Activated naive CD8-positive, alpha-beta T cell (primary cell): Measurements from ENCODE around the gene COL27A1.

ENCODE experiments used
- H3K27ac Mint-ChIP-seq: one replicate; pipeline ENCODE4 v1.8.0; 2021; ENCODE audit warnings: mixed read lengths
- H3K27me3 Mint-ChIP-seq: one replicate; pipeline ENCODE4 v1.8.0; 2021; ENCODE audit warnings: mixed read lengths
- H3K36me3 Mint-ChIP-seq: one replicate; pipeline ENCODE4 v1.8.0; 2021; ENCODE audit warnings: mixed read lengths
- H3K4me1 Mint-ChIP-seq: one replicate; pipeline ENCODE4 v1.8.0; 2021; ENCODE audit warnings: low read depth, mixed read lengths
- H3K4me3 Mint-ChIP-seq: one replicate; pipeline ENCODE4 v1.8.0; 2021; ENCODE audit warnings: mild to moderate bottlenecking, mixed read lengths
- H3K9me3 Mint-ChIP-seq: one replicate; pipeline ENCODE4 v1.8.0; 2021; ENCODE audit warnings: low read depth, mixed read lengths

COL27A1 gene

GRCh38 chr9:114236391-114237138 lies 81.2 kb downstream of the COL27A1 start:
- Mint-ChIP-seq H3K9me3 (no peaks in the 10 kb centered on the region), H3K4me3 (no peak overlapping the region), H3K27me3 (peaks cover 2% of the 10 kb centered on the region), H3K36me3 (no peaks in the 10 kb centered on the region), H3K27ac (no peak overlapping the region), H3K4me1 (peaks cover 2% of the 10 kb centered on the region)

- H3K9me3 Mint-ChIP-seq = no peaks in the 10 kb centered on the region
- H3K27me3 Mint-ChIP-seq = peaks cover 2% of the 10 kb centered on the region
- no peak overlapping the region for H3K27ac Mint-ChIP-seq
- peaks cover 2% of the 10 kb centered on the region for H3K4me1 Mint-ChIP-seq
- H3K4me3 Mint-ChIP-seq = no peak overlapping the region
- H3K36me3 Mint-ChIP-seq = no peaks in the 10 kb centered on the region
Measured at GRCh38 chr9:114237247-114237646, 81.9 kb downstream of the COL27A1 start.

GRCh38 chr9:114237781-114238180 lies 82.4 kb downstream of the COL27A1 start:
- no peak overlapping the region for H3K27ac Mint-ChIP-seq
- H3K27me3 Mint-ChIP-seq = peaks cover 2% of the 10 kb centered on the region
- no peak overlapping the region for H3K4me3 Mint-ChIP-seq
- H3K36me3 Mint-ChIP-seq = no peaks in the 10 kb centered on the region
- H3K9me3 Mint-ChIP-seq = no peaks in the 10 kb centered on the region
- H3K4me1 Mint-ChIP-seq = peaks cover 2% of the 10 kb centered on the region

- peaks cover 2% of the 10 kb centered on the region for H3K27me3 Mint-ChIP-seq
- no peak overlapping the region for H3K4me3 Mint-ChIP-seq
- no peaks in the 10 kb centered on the region for H3K9me3 Mint-ChIP-seq
- no peaks in the 10 kb centered on the region for H3K36me3 Mint-ChIP-seq
- no peak overlapping the region for H3K27ac Mint-ChIP-seq
- peaks cover 2% of the 10 kb centered on the region for H3K4me1 Mint-ChIP-seq
Measured at GRCh38 chr9:114238472-114238871, 83.1 kb downstream of the COL27A1 start.

- Mint-ChIP-seq H3K27me3 (peaks cover 2% of the 10 kb centered on the region), H3K9me3 (no peaks in the 10 kb centered on the region), H3K27ac (no peak overlapping the region), H3K36me3 (no peaks in the 10 kb centered on the region), H3K4me1 (peaks cover 2% of the 10 kb centered on the region), H3K4me3 (no peak overlapping the region)
Measured at GRCh38 chr9:114238891-114239875, 83.8 kb downstream of the COL27A1 start.

- peaks cover 2% of the 10 kb centered on the region for H3K4me1 Mint-ChIP-seq
- H3K4me3 Mint-ChIP-seq = no peak overlapping the region
- no peaks in the 10 kb centered on the region for H3K36me3 Mint-ChIP-seq
- peaks cover 2% of the 10 kb centered on the region for H3K27me3 Mint-ChIP-seq
- H3K9me3 Mint-ChIP-seq = no peaks in the 10 kb centered on the region
- H3K27ac Mint-ChIP-seq = no peak overlapping the region
Measured at GRCh38 chr9:114240216-114240615, 84.9 kb downstream of the COL27A1 start.

- Mint-ChIP-seq H3K4me3 (no peak overlapping the region), H3K27me3 (no peaks in the 10 kb centered on the region), H3K9me3 (no peaks in the 10 kb centered on the region), H3K27ac (no peak overlapping the region), H3K4me1 (no peaks in the 10 kb centered on the region), H3K36me3 (no peaks in the 10 kb centered on the region)
Measured at GRCh38 chr9:114240647-114241558, 85.6 kb downstream of the COL27A1 start.

- no peaks in the 10 kb centered on the region for H3K27me3 Mint-ChIP-seq
- no peak overlapping the region for H3K27ac Mint-ChIP-seq
- no peaks in the 10 kb centered on the region for H3K9me3 Mint-ChIP-seq
- no peaks in the 10 kb centered on the region for H3K4me1 Mint-ChIP-seq
- no peak overlapping the region for H3K4me3 Mint-ChIP-seq
- no peaks in the 10 kb centered on the region for H3K36me3 Mint-ChIP-seq
Measured at GRCh38 chr9:114242837-114243236, 87.5 kb downstream of the COL27A1 start.

- Mint-ChIP-seq H3K9me3 (no peaks in the 10 kb centered on the region), H3K4me3 (no peak overlapping the region), H3K4me1 (no peaks in the 10 kb centered on the region), H3K27ac (no peak overlapping the region), H3K36me3 (no peaks in the 10 kb centered on the region), H3K27me3 (no peaks in the 10 kb centered on the region)
Measured at GRCh38 chr9:114243240-114243639, 87.9 kb downstream of the COL27A1 start.

GRCh38 chr9:114244570-114244969 lies 89.2 kb downstream of the COL27A1 start:
- no peaks in the 10 kb centered on the region for H3K36me3 Mint-ChIP-seq
- no peaks in the 10 kb centered on the region for H3K4me1 Mint-ChIP-seq
- no peaks in the 10 kb centered on the region for H3K9me3 Mint-ChIP-seq
- no peak overlapping the region for H3K4me3 Mint-ChIP-seq
- H3K27ac Mint-ChIP-seq = no peak overlapping the region
- H3K27me3 Mint-ChIP-seq = no peaks in the 10 kb centered on the region

GRCh38 chr9:114246558-114246957 lies 91.2 kb downstream of the COL27A1 start:
- no peaks in the 10 kb centered on the region for H3K36me3 Mint-ChIP-seq
- H3K4me3 Mint-ChIP-seq = no peak overlapping the region
- H3K27me3 Mint-ChIP-seq = no peaks in the 10 kb centered on the region
- H3K4me1 Mint-ChIP-seq = no peaks in the 10 kb centered on the region
- H3K27ac Mint-ChIP-seq = no peak overlapping the region
- no peaks in the 10 kb centered on the region for H3K9me3 Mint-ChIP-seq

- H3K4me3 Mint-ChIP-seq = no peak overlapping the region
- H3K27me3 Mint-ChIP-seq = no peaks in the 10 kb centered on the region
- no peaks in the 10 kb centered on the region for H3K4me1 Mint-ChIP-seq
- no peaks in the 10 kb centered on the region for H3K36me3 Mint-ChIP-seq
- no peaks in the 10 kb centered on the region for H3K9me3 Mint-ChIP-seq
- no peak overlapping the region for H3K27ac Mint-ChIP-seq
Measured at GRCh38 chr9:114247077-114247476, 91.7 kb downstream of the COL27A1 start.

- H3K9me3 Mint-ChIP-seq = no peaks in the 10 kb centered on the region
- no peaks in the 10 kb centered on the region for H3K36me3 Mint-ChIP-seq
- no peaks in the 10 kb centered on the region for H3K27me3 Mint-ChIP-seq
- no peaks in the 10 kb centered on the region for H3K4me1 Mint-ChIP-seq
- no peak overlapping the region for H3K27ac Mint-ChIP-seq
- no peak overlapping the region for H3K4me3 Mint-ChIP-seq
Measured at GRCh38 chr9:114247491-114247890, 92.2 kb downstream of the COL27A1 start.

GRCh38 chr9:114248299-114248707 lies 93.0 kb downstream of the COL27A1 start:
- Mint-ChIP-seq H3K4me1 (no peaks in the 10 kb centered on the region), H3K27me3 (no peaks in the 10 kb centered on the region), H3K27ac (no peak overlapping the region), H3K36me3 (no peaks in the 10 kb centered on the region), H3K4me3 (no peak overlapping the region), H3K9me3 (no peaks in the 10 kb centered on the region)
